Measurements from ENCODE around the gene SSH2.
"Not testable (repeated sequence)": the region's sequence is repeated elsewhere in the genome, so short reads cannot be mapped to it uniquely, and the experiment has no call there.

DNA sequence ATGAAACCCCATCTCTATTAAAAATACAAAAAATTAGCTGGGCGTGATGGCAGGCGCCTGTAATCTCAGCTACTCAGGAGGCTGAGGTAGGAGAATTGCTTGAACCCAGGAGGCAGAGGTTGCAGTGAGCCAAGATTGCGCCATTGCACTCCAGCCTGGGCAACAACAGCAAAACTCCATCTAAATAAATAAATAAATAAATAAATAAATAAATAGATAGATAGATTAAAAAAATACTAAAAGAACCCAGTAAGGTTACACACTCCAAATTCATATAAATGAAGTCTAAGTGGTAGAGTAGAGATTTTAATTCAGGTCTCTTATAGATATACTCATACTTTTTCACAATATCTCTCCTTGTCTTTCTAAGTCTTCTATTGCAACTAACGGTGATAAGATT is 65.9 kb downstream of the SSH2 start:
- not testable (repeated sequence) for TF ChIP-seq CTCF (conservative IDR thresholded peaks at IDR 0.05; ENCODE audit: low read length); EZH2phosphoT487 (IDR thresholded peaks at IDR 0.05; ENCODE audit: borderline replicate concordance, low read depth, low read length)

Data from OCI-LY7 (cell line).